Inflammatory macrophage treated with lipopolysaccharide for 4 hours (primary cell): ENCODE measurements around the gene WASF3.

Experiments used
- DNase-seq: peaks from one replicate; pipeline ENCODE4 v3.0.0-alpha.2; 2020

WASF3 gene, protein sequence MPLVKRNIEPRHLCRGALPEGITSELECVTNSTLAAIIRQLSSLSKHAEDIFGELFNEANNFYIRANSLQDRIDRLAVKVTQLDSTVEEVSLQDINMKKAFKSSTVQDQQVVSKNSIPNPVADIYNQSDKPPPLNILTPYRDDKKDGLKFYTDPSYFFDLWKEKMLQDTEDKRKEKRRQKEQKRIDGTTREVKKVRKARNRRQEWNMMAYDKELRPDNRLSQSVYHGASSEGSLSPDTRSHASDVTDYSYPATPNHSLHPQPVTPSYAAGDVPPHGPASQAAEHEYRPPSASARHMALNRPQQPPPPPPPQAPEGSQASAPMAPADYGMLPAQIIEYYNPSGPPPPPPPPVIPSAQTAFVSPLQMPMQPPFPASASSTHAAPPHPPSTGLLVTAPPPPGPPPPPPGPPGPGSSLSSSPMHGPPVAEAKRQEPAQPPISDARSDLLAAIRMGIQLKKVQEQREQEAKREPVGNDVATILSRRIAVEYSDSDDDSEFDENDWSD

DNA sequence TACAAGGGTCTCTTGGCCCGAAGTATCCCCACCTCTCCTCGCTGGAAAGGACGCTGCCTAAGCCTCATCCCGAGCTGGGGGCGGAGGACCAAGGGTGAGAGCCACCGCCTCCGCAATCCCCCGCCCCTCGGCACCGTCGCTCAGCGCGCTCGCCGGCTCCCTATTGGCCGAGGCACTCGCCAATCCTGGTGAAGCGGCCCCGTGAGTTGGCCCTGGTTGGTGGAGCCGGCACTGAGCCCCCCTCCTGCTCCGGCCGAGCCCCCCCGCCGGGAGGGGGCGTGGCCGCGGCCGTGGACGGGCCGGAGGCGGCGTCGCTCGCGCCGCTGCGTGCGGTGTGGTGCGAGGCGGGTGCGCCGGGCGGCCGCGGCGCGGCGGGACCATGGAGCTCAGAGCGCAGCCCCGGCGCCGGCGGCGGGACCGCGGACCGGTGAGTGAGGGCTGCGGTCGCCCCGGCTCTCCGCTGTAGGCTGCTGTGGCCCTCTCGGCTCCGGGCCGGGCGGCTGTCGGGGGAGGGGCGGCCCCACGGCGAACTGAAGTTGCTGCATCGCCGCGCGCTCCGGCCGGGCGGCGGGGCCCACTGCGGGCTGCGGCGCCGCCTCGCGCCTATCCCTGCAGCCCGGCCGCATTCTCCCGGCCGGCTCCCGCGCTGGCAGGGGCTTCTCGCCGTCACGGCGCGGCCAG, at the start of gene WASF3:
Gene WASF3, plus strand, starts transcription at position 291 of the 681 bp plus-strand sequence. CDS start 84,588 bp downstream, outside the sequence.
- DNase-seq: no peak

DNA sequence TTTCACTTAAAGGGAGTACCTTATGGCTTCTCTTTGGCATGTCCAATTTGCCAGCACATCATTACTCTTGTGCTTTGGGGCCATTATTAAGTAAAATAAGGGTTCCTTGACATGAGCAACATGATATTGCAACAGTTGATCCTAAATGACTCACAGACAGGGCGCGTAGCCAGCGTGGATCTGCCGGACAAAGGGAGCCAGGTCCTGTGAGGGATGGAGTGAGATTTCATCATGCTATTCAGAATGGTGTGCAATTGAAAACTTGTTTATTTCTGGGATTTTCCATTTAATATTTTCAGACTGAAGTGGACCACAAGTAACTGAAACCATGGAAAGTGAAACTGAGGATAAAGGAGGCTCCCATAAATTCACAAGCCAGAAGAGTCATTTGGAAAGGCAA, 48.6 kb upstream of the WASF3 start:
- no peak for DNase-seq

DNA sequence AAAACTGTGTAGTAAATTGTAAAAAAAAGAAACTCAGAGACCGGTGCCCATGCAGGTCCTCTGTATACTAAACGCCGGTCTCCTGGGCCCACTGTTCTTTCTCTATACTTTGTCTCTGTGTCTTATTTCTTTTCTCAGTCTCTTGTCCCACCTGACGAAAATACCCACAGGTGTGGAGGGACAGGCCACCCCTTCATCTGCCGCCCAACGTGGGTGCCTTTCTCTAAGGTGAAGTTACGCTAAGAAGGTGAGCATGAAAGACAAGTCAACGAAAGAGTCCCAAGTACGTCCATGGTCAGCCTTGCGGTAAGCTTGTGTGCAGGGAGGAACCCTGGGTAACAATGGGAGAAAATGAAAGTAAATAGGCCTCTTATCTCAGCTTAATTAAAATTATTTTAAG, 48.0 kb upstream of the WASF3 start:
- no peak for DNase-seq

DNA sequence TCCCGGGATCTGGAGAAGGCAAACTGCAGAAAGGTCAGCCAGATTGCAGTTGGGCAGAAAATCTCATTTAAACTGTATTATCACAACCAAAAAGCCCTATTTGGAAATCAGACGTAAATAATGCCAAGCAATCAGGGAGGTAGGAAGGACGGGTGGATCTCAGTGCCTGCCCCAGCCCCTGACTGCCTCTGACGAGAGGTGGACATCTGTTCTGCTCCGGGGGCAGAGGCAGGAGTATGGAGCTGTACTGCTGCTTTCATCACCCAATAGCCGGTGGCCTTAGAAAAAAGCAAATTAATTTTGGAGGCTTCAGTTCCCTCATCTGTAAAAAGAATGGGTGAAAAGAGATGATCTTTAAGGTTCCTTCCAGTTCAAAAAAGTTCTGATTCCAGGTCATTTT, 43.6 kb upstream of the WASF3 start:
- no peak for DNase-seq

DNA sequence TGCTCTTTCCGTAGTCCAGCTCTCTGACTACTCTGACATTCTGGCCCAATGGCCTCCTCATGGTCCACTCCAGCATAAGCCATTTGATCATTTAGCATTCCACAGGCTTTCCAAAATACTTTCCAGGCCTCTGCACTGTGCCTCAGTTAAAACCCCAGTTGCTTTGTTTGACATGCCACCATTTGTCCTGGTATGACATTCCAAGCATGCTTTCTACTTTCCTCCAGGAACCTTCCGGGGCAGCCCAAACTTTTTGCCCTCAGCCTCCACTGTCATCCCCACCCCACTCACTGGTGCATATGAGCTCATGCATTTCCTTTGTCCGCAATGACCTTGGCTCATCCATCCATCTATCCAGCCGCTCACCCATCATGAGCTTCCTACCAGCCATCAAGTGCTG, 41.8 kb upstream of the WASF3 start:
- DNase-seq: no peak

DNA sequence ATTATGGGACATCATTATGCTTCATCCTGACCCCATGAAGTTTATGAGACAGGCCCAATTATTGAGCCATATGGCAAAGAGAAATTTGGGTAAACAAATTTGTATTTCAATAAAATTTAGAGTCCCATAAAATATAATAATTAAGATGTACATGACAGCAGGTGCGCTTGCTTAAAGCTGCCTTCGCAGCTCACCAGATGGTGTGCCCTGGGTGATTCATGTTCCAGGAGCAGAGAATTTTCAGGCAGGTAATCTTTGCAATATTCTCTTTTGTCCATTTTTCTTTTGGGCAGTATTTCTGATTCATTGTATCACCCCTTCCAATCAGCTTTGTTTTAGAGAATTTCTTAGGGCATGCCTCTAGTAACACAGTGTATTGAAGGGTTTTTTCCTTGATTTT, 39.5 kb upstream of the WASF3 start:
- DNase-seq: no peak

DNA sequence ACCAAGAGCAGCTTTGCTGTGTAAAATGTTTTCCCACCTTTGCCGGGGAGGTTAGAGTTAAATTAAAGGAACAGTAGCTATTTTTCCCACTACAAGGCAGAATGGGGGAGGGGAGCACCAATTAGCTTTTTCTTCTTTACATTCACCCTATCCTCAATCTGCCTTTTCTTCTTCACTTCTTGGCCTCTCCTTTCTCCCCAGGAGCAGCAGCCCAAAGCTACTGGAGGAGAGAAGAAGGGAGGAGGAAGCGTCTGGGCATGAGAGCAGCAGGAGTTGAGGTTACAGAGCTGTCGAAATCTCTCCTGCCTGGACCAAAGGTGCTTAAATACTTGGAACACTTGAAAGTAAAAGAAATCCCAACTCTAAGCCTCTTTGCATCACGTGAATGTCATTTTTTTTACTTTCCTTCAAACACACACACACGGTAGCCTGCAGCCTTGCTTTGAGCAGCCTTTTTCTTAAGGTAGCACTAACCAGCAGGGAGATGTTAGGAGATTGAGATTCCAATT, 39.0 kb upstream of the WASF3 start:
- DNase-seq: no peak

DNA sequence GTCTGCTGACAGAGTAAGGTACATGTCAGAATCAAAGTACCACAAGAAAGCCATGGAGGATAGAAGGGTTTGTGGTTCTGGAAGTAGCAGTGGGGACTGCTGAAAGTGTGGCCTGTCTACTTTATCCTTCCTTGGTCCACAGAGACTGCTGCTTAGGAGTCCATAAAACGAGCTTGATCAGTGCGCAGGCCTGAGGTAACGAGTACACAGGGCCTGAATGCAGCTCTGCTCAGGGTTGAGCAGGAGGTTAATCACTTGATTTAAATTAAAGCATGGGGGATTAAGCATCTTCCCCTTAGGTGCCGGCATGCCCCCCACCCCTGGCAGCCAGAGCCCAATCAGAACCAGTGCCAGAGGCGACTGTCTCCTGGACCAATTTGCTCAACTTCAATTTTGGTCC, 34.9 kb upstream of the WASF3 start:
- no peak for DNase-seq

DNA sequence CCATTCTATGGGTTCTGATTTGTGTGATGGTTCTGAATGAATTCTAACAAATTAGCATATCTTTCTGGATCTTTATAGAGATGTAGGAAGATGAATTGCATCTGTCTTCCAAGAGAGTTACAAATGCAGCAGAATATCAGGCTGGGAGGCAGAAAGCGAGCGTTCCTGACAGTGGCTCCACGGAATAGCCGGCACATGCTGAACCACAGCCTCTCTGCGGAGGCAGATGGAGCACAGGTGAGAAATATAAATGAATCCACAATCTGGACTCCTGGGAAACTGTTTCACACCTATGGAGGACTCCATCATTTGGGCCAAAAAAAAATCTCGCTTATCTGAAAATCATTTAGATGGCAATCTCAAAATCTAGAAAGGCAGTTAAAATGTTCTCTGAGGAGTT, 34.5 kb upstream of the WASF3 start:
- no peak for DNase-seq

DNA sequence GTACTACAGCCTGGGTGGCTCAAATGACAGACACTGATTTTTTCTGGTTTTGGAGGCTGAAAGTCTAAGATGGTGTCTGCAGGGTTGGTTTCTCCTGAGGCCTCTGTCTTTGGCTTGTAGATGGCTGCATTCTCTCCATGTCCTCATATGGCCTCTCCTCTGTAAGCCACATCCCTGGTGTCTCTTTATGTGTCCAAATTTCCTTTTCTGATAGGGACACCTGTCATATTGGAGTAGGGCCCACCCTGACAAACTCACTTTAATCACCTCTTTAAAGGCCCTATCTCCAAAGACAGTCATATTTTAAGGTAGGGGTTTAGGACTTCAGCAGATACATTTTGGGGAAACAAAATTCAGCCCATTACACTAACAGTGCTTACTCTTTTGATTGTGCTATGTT, 32.0 kb upstream of the WASF3 start:
- no peak for DNase-seq

DNA sequence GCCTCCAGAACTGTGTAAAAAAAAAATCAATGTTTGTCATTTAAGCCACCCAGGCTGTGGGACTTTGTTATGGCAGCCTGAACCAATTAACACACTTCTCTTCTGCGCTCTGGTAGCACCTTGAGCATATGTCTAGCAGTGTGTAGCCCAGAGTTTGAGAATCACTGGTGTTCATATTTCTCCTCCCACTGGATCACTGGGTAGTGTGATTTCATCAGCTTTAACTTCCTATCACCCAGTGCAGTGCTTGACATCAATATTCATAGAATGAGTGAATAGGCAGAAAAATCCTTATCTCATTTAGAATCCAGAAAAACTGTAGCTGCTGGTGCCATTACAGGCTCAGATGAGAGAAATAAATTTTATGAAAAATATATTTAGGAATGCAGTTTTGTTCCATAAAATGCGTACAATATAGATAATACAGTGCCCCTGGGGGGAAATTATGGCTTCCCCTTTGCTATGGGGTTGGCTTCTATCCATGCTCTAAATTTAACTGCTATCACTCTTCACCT, 30.7 kb upstream of the WASF3 start:
- DNase-seq: no peak

DNA sequence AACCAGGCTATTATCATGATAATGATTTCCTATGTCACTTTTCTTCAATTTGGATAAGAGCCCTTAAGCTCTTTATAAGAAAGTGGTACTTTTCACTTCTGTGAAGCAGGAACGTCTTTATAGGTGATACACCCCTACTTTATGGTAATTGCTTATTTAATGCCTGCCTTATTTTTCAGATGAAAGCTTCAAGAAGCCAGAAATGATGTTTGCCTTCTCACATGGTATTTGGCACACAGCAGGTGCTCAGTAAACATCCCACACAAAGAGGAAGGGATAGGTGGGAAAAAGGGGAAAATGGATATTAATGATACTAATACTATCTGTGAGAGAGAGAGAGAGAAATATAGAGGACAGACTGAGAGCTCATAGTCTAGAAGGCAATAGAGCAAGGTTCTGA, 29.0 kb upstream of the WASF3 start:
- no peak for DNase-seq

DNA sequence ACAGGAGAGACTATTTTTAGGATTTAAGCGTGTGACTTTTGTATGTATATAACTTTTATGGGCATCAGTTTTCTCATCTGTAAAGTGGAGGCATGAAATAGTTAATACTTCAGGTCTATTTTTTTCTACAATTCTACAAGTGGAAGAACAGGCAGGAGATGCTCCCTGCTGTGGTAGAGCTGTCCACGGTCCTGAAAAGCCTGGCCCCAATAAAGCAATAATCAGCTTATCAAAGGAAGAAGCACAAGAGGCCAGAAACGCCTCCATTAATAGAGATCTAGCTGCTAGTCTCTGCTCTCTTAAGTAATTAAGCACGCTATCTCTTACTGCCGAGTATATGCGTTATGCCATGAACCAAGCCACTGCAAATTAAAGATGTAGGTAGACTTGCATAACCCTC, 28.0 kb upstream of the WASF3 start:
- peak; percentile 6 for DNase-seq

DNA sequence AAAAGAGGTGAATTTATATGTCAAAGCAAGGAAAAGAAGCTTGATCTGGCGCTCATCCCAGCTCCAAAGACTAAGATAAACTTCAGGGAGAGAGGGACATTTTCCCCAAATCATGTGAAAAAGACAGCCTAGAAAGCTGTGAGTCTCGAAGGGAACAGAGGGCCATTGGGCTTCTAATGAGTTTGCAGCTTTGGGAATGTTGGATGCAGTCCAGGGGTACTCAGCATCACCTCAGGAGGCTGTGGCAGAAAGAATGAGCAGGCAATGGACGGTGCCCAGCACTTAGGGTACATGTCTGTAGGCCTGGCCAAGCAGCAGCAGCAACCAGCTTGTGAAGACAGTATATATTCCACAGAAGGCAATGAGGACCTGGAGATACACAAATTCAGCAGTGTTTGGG, 25.7 kb upstream of the WASF3 start:
- DNase-seq: no peak

DNA sequence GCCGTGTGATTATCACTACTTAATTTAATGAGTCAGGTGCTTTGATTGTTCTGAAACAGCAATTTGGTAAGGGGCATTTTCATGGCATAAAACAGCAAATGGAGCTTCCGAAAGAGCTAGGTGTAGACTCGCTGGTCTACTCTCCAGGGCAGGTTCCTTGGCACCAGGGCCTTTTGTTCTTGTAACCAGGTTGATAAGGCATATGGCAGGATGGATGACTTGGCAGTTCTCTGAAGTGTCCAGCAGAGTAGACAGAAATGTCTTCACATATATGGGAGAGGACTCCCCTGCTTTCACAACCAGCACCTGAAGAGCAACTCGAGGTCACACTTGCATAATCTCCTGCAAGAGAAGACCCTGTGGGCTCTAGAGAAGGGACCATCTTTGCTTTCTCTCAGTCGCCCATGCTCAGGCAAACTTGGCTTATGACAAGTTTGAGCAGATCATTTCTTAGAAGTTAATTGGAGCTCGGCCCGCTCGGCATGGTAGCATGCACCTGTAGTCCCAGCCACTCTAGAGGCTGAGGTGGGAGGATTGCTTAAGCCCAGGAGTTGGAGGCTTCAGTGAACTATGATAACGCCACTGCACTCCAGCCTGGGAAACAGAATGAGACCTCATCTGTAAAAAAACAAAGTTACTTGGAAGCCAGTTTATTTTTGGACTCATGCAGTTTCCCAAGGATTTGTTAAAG, 23.3 kb upstream of the WASF3 start:
- no peak for DNase-seq

DNA sequence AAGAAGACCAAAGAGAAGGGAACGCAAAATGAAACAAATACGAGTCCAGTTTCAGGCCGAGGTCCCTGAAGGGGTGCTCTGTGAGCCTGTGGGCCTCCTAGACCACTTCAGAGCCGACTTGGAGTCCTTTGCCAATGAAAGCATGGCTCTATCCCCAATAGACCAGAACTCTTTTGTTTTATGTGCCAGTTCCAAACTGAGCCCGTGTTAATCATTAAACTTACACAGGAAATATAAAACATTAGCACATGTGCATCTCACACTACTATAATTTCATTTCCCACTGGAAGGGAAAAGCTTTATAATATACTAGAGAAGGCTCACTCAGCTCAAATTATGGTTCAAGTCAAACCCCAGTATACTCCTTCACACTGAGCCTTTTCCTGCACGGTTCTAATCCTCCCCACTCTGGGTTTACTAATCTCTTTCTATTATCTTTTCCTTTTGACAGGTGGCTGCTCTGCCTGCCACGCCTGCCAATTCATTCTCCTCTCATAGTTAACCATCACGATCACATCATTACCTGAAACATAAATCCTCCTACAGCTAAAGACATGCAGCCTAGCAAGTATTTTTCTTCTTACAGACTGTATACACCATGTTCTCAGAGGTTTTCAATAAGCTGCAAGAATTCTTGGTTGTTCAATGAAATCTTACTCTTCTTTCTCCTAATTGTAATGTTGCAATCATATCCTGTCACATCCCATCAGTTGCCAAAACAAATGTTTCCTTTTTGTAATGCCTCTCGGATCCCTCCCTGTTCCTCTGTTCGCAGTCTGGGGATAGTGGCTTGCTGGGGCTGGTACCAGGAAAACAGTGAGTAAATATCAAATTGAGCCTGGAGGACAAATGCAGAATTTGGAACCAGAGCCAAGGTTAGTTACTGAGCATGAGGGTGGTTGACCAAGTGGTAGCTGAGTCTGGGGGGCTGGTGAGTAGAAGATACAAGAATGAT, 18.8 kb upstream of the WASF3 start:
- no peak for DNase-seq

DNA sequence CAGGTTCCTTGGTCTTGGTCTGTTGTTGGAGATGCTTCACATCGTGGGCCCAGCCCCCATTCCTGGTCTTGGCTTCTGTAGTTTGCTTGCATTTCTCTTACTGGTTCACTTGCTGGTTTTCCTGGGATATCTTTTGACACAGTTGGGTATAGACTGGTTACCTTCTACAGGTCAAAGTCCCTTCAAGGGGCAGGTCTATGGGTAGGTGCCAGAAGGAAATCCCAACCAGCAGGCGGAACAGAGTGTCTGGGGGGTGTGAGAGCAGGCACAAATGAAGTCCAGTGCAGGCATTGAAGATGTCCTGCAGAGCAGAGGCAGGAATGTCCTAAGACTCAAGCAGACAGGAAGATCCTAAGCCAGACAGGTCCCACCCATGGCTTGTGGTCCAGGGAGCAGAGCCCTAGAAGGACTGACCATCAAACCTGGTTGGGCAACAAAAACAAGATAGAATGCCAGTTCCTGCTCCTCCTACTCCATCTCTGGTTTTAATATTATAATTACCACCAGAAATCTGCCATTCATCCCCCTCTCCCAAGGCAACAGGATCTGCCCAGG, 17.7 kb upstream of the WASF3 start:
- DNase-seq: no peak

DNA sequence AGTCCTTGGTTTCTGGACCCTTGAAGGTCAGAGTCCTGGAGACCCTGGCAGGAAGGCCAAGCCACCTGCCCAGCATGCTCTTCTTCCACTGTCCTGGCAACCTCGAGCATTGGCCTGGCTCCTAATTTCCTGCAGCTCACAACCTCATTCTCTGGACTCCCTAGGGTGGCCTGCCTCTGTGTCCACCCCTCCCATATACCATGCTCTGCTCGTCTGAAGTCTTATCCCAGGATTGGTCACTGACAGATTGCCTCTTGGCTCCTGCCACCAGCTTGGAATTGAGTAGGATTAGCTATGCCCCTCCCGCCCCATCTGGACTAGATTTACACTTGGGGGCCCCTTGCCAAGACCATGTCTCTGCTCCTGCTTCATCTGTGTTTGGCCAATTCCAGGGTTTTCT, 17.1 kb upstream of the WASF3 start:
- no peak for DNase-seq

DNA sequence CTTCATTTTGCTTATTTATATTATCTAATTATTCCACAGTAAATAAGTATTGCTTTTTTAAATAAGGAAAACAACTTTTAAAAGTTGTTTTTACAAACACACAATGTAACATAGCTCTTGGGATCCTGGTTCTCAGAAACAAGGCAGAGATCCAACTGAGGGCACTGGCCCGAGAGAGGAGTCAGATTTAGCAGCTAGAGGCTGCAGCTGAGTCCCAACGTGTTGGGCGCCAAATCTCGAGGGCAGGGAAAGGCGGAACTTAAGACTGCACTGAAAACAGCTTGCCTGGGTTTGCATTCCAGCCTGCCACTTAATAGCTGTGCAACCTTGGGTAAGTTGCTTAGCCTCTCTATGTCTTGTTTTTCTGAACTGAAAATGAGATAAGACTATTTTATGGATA, 16.4 kb upstream of the WASF3 start:
- DNase-seq: no peak

DNA sequence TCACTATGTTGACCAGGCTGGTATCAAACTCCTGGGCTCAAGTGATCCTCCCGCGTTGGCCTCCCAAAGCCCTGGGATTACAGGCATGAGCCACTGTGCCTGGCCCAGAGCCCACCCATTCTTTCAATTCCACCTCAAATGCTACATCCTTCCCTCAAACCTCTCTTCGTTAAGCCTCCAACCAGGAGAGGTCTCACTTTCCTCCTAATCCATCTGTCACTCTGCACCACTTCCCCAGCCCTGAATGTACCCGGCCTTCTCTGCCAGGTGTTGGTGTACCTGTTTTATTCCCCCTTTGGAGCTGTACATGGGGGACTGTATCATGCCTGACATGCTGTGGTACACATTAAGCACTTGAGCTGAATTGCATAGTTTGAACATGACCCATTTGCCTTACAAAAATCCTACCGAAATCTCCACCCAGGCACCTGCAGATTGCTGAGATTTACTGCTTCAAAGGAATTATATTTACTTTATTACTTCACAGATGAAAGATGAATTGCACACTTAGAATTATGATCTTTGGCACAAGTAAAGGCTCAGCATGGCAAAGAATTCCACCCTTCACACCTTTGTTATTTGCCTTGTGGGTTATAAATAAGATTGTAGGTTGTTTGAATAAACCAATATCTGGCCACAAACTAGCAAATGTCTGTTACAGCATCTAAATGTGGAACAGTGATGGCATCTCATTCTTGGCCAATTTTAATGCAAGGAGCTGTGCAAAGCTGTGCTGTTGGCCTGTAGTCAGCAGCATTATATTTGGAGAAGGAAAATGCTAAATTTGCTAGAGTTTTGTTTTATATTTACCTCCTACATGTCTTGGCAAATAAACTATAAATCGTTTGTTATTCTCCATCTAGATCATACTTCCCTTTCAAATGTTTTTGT, 15.6 kb upstream of the WASF3 start:
- no peak for DNase-seq

DNA sequence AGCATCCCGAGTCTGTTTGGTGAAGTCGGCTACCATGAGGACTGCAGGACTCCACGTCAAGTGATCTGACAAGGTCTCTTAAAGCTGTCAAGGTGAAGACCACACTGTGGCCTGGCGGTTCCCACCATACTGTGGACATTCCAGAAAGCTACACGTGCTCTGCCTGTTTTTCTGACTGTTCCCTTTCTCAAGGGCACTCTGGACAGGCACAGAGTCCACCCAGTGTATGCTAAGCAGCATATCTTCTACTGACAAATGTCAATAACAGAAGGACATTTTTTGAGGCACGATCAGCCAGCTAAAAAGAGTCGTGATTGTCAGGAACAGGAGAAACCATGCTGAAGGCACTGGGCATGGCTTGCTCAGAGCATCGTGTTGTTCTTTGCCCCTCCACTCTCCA, 12.8 kb upstream of the WASF3 start:
- no peak for DNase-seq
